ENCODE results near the gene MCHR1.

DNA sequence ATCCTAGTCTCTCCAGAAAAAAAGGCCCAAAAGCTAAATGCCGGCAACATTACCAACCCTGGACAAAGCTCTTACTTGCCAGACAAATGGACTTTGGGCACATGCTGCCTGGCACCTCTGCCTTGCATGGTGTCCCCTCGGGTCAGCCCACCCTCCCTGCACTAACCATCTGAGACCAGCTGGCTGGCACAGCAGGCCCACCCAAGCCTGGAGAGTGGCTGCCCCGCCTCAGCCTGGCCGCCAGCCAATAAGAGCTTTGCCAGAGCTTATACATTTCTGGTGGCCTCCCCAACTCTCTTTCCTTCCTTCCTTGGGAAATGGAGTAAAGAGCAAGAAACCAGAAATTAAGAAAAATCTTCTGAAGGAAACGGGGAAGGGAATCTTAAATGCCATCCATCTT lies 24.5 kb downstream of the MCHR1 start:
- TF ChIP-seq, protein P1, sequence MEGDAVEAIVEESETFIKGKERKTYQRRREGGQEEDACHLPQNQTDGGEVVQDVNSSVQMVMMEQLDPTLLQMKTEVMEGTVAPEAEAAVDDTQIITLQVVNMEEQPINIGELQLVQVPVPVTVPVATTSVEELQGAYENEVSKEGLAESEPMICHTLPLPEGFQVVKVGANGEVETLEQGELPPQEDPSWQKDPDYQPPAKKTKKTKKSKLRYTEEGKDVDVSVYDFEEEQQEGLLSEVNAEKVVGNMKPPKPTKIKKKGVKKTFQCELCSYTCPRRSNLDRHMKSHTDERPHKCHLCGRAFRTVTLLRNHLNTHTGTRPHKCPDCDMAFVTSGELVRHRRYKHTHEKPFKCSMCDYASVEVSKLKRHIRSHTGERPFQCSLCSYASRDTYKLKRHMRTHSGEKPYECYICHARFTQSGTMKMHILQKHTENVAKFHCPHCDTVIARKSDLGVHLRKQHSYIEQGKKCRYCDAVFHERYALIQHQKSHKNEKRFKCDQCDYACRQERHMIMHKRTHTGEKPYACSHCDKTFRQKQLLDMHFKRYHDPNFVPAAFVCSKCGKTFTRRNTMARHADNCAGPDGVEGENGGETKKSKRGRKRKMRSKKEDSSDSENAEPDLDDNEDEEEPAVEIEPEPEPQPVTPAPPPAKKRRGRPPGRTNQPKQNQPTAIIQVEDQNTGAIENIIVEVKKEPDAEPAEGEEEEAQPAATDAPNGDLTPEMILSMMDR (IDR thresholded peaks at IDR 0.05) = no peak
- no peak for TF ChIP-seq SIN3A (IDR thresholded peaks at IDR 0.05; ENCODE audit: borderline replicate concordance, insufficient read depth, low read depth, low read length)
- no peak for TF ChIP-seq REST (IDR thresholded peaks at IDR 0.05; ENCODE audit: insufficient read depth in 1 of 2, low read depth in 2 of 2, low read length in 1 of 2)
- TF ChIP-seq POLR2AphosphoS5 (IDR thresholded peaks at IDR 0.05; ENCODE audit: low read depth, low read length) = no peak
- TF ChIP-seq TCF7L2 (IDR thresholded peaks at IDR 0.05; ENCODE audit: low read depth, low read length) = no peak

Data from Panc1 (cell line).